ENCODE results near the gene MED13. TPM values are rescaled to one million over a fixed set of nuclear protein-coding genes. Genes with fewer than 3 reads are reported as not detected.
"Not testable (repeated sequence)": the region's sequence is repeated elsewhere in the genome, so short reads cannot be mapped to it uniquely, and the experiment has no call there.

MED13 gene
- total and polyA plus RNA-seq, 4 donors: 6.6 to 64.0 (median 26.0) TPM

- DNase-seq (ENCODE audit: low spot score): no peak
- no peaks in the 10 kb centered on the region for H3K27me3 ChIP-seq (ENCODE audit: control insufficient read depth in 4 of 4, insufficient read depth in 4 of 4, low read length in 3 of 4)
- H3K9ac ChIP-seq (ENCODE audit: low read depth in 1 of 2, low read length in 2 of 2): no peak overlapping the region
- WGBS: 94% methylated on average over 5 of the region's 5 CpGs
- H3K36me3 ChIP-seq (ENCODE audit: control insufficient read depth in 4 of 4, insufficient read depth in 3 of 4, low read depth in 1 of 4, low read length in 3 of 4): peaks cover 6 to 30% (median 25%) of the 10 kb centered on the region in 4 donors
- H3K9me3 ChIP-seq (ENCODE audit: control insufficient read depth in 4 of 4, low read length in 3 of 4): no peaks in the 10 kb centered on the region
- H3K4me3 ChIP-seq (ENCODE audit: low read depth in 1 of 3, low read length in 3 of 3): no peak overlapping the region
- TF ChIP-seq YY1 (IDR thresholded peaks at IDR 0.05) (no peak), ATF3 (IDR thresholded peaks at IDR 0.05) (no peak), REST (IDR thresholded peaks at IDR 0.05) (no peak), CTCF (IDR thresholded peaks at IDR 0.05; ENCODE audit: low read depth, low read length, missing input control) (no peak), SP1 (IDR thresholded peaks at IDR 0.05) (no peak), RXRA (IDR thresholded peaks at IDR 0.05) (no peak), ZBTB33 (IDR thresholded peaks at IDR 0.05) (no peak), MAX (IDR thresholded peaks at IDR 0.05) (no peak), FOXA2 (IDR thresholded peaks at IDR 0.05) (no peak), HNF4G (IDR thresholded peaks at IDR 0.05) (no peak)
- no peaks in the 10 kb centered on the region for H3K4me1 ChIP-seq (ENCODE audit: control insufficient read depth in 4 of 4, insufficient read depth in 4 of 4, low read length in 3 of 4)
- H3K27ac ChIP-seq (ENCODE audit: low read depth in 1 of 2, low read length in 2 of 2): no peak overlapping the region
These were observed 56.8 kb downstream of the MED13 start for GRCh38 chr17:62008294-62008693.

GRCh38 chr17:62004388-62004787, 60.7 kb downstream of the MED13 start:
- H3K36me3 ChIP-seq (ENCODE audit: control insufficient read depth in 4 of 4, insufficient read depth in 3 of 4, low read depth in 1 of 4, low read length in 3 of 4): peaks cover 4 to 13% (median 8%) of the 10 kb centered on the region in 4 donors
- no peaks in the 10 kb centered on the region for H3K27me3 ChIP-seq (ENCODE audit: control insufficient read depth in 4 of 4, insufficient read depth in 4 of 4, low read length in 3 of 4)
- no peak overlapping the region for H3K9ac ChIP-seq (ENCODE audit: low read depth in 1 of 2, low read length in 2 of 2)
- H3K4me3 ChIP-seq (ENCODE audit: low read depth in 1 of 3, low read length in 3 of 3): no peak overlapping the region
- TF ChIP-seq REST (IDR thresholded peaks at IDR 0.05): no peak
- no peak for TF ChIP-seq NR2F2 (IDR thresholded peaks at IDR 0.05)
- TF ChIP-seq ZBTB33 (IDR thresholded peaks at IDR 0.05): no peak
- no peak for TF ChIP-seq EGR1 (IDR thresholded peaks at IDR 0.05; ENCODE audit: low read depth in 2 of 2)
- H3K9me3 ChIP-seq (ENCODE audit: control insufficient read depth in 4 of 4, low read length in 3 of 4): no peaks in the 10 kb centered on the region
- H3K27ac ChIP-seq (ENCODE audit: low read depth in 1 of 2, low read length in 2 of 2): no peak overlapping the region
- H3K4me1 ChIP-seq (ENCODE audit: control insufficient read depth in 4 of 4, insufficient read depth in 4 of 4, low read length in 3 of 4): peaks cover 0 to 5% (median 2%) of the 10 kb centered on the region in 4 donors
- DNase-seq (ENCODE audit: low spot score): no peak

GRCh38 chr17:62003141-62003540, 61.9 kb downstream of the MED13 start:
- WGBS: 97% methylated on average over 3 of the region's 3 CpGs
- DNase-seq (ENCODE audit: low spot score); H3K9ac ChIP-seq (ENCODE audit: low read depth in 1 of 2, low read length in 2 of 2); H3K9me3 ChIP-seq (ENCODE audit: control insufficient read depth in 4 of 4, low read length in 3 of 4); H3K4me3 ChIP-seq (ENCODE audit: low read depth in 1 of 3, low read length in 3 of 3); H3K4me1 ChIP-seq (ENCODE audit: control insufficient read depth in 4 of 4, insufficient read depth in 4 of 4, low read length in 3 of 4); H3K27ac ChIP-seq (ENCODE audit: low read depth in 1 of 2, low read length in 2 of 2); H3K27me3 ChIP-seq (ENCODE audit: control insufficient read depth in 4 of 4, insufficient read depth in 4 of 4, low read length in 3 of 4): not testable (repeated sequence)
- H3K36me3 ChIP-seq (ENCODE audit: control insufficient read depth in 4 of 4, insufficient read depth in 3 of 4, low read depth in 1 of 4, low read length in 3 of 4): peaks cover 0 to 11% (median 7%) of the 10 kb centered on the region in 4 donors

Measured in liver (tissue), 9 donors.